ENCODE results near the gene EVI5L. TPM values are rescaled to one million over a fixed set of nuclear protein-coding genes. Genes with fewer than 3 reads are reported as not detected.
A peak's percentile ranks its signal among the peaks of the same experiment; 100 is the strongest.

EVI5L gene
- total RNA-seq, 2 donors from 2014 or later = 3.6 to 4.5 TPM

- Mint-ChIP-seq H3K9me3 (no peaks in the 10 kb centered on the region), H3K36me3 (ENCODE audit: low read depth) (no peaks in the 10 kb centered on the region), H3K4me3 (peak overlapping the region; percentile 91), H3K27me3 (no peaks in the 10 kb centered on the region), H3K4me1 (peaks cover 14% of the 10 kb centered on the region), H3K27ac (no peak overlapping the region)
- ATAC-seq (replicated peaks) = peak; percentile 3
Observed at GRCh38 chr19:7830272-7830771, 304 bp downstream of the EVI5L start.

DNA sequence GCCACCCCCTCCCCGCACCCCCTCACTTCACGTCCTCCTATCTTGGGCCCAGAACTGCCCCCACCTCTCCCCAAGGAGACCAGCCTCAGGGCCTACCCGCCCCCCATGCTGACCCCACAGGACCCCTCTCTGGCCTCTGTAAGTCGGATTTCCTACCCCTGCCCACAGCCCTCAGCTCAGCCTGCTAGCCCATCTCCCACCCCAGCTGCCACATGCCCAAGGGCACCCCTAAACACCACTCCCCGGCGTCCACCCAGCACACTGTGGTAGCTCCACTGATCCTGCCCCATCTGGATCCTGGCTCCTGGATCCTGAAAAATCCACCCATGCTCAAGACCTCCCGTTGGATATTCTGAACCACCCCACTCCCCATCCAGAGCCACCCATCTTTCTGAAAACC lies 805 bp downstream of the EVI5L start:
- H3K27me3 Mint-ChIP-seq = no peaks in the 10 kb centered on the region
- H3K4me3 Mint-ChIP-seq = peak overlapping the region; percentile 75
- H3K9me3 Mint-ChIP-seq = no peaks in the 10 kb centered on the region
- peak overlapping the region; percentile 61 for H3K27ac Mint-ChIP-seq
- no peak for ATAC-seq (replicated peaks)
- peaks cover 14% of the 10 kb centered on the region for H3K4me1 Mint-ChIP-seq
- no peaks in the 10 kb centered on the region for H3K36me3 Mint-ChIP-seq (ENCODE audit: low read depth)

DNA sequence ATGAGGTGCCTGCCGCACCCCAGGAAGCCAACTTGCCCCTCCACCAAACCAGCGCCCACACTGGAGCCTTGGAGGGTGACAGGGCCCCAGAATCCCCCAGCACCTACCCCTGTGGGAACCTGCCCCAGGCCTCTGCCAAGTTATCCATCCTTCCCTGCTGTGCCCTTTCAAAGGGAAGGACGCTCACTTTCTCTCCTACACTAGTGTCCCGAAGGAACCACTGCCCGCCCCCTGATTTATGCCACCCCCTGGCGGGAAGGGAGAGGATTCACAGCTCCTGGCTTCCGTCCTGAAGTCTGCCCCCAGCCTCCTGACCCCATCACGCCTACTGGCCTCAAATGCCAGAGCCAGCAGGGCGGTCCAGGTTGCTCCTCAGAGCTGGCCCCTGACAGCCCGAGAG lies 1.4 kb downstream of the EVI5L start:
- H3K4me3 Mint-ChIP-seq = peak overlapping the region; percentile 75
- no peaks in the 10 kb centered on the region for H3K36me3 Mint-ChIP-seq (ENCODE audit: low read depth)
- no peaks in the 10 kb centered on the region for H3K27me3 Mint-ChIP-seq
- no peak for ATAC-seq (replicated peaks)
- peaks cover 14% of the 10 kb centered on the region for H3K4me1 Mint-ChIP-seq
- H3K27ac Mint-ChIP-seq = peak overlapping the region; percentile 61
- H3K9me3 Mint-ChIP-seq = no peaks in the 10 kb centered on the region

- Mint-ChIP-seq H3K9me3 (no peaks in the 10 kb centered on the region), H3K4me3 (peak overlapping the region; percentile 75)
Observed at GRCh38 chr19:7832009-7832408, 2.0 kb downstream of the EVI5L start.

GRCh38 chr19:7832781-7833180 lies 2.8 kb downstream of the EVI5L start:
- ATAC-seq (replicated peaks) = no peak

More at GRCh38 chr19:7832009-7832408, 2.0 kb downstream of the EVI5L start:
- Mint-ChIP-seq H3K27me3 (no peaks in the 10 kb centered on the region), H3K27ac (no peak overlapping the region), H3K36me3 (ENCODE audit: low read depth) (no peaks in the 10 kb centered on the region), H3K4me1 (peaks cover 14% of the 10 kb centered on the region)
- ATAC-seq (replicated peaks) = no peak

GRCh38 chr19:7833225-7834099 lies 3.4 kb downstream of the EVI5L start:
- no peak for ATAC-seq (replicated peaks)
- Mint-ChIP-seq H3K4me3 (no peak overlapping the region), H3K27me3 (no peaks in the 10 kb centered on the region), H3K36me3 (ENCODE audit: low read depth) (no peaks in the 10 kb centered on the region), H3K27ac (no peak overlapping the region), H3K9me3 (no peaks in the 10 kb centered on the region), H3K4me1 (peaks cover 14% of the 10 kb centered on the region)

More at GRCh38 chr19:7832781-7833180, 2.8 kb downstream of the EVI5L start:
- H3K4me1 Mint-ChIP-seq = peaks cover 14% of the 10 kb centered on the region
- no peaks in the 10 kb centered on the region for H3K36me3 Mint-ChIP-seq (ENCODE audit: low read depth)
- H3K4me3 Mint-ChIP-seq = no peak overlapping the region
- H3K27me3 Mint-ChIP-seq = no peaks in the 10 kb centered on the region
- H3K27ac Mint-ChIP-seq = no peak overlapping the region
- H3K9me3 Mint-ChIP-seq = no peaks in the 10 kb centered on the region

DNA sequence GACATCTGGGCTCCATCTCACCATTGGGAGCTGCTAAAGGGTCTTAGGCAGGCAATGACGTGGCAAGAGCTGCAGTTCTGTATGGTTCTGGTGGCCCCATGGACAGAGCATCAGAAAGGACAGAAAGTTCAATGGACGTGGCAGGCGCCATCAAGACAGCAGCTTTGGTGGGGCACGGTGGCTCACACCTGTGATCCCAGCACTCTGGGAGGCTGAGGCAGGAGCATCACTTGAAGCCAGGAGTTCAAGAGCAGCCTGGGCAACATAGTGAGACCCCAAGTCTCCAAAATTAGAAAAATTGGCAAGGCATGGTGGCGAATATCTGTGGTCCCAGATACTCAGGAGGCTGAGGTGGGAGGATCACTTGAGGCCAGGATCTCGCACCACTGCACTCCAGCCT lies 9.5 kb downstream of the EVI5L start:
- H3K36me3 Mint-ChIP-seq (ENCODE audit: low read depth) = no peaks in the 10 kb centered on the region
- H3K9me3 Mint-ChIP-seq = no peaks in the 10 kb centered on the region
- H3K27me3 Mint-ChIP-seq = no peaks in the 10 kb centered on the region
- H3K27ac Mint-ChIP-seq = no peak overlapping the region
- H3K4me1 Mint-ChIP-seq = no peaks in the 10 kb centered on the region
- no peak overlapping the region for H3K4me3 Mint-ChIP-seq
- no peak for ATAC-seq (replicated peaks)

DNA sequence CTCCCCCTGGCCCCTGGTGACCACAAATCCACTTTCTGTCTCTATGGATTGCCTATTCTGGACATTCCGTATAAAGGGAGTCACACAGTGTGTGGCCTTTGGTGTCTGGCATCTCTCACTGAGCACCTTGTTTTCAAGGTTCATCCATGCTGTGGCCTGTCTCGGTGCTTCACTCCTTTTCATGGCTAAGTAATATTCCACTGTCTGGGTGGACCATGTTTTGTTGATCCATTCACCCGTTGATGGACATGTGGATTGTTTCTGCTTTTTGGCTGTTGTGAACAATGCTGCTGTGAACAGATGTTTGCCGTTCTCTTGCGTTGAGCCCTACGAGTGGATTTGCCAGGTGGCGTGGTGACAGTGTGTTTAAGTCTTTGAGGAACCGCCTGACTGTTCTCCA lies 10.6 kb downstream of the EVI5L start:
- no peaks in the 10 kb centered on the region for H3K9me3 Mint-ChIP-seq
- no peak overlapping the region for H3K4me3 Mint-ChIP-seq
- no peaks in the 10 kb centered on the region for H3K36me3 Mint-ChIP-seq (ENCODE audit: low read depth)
- no peaks in the 10 kb centered on the region for H3K27me3 Mint-ChIP-seq
- no peak overlapping the region for H3K27ac Mint-ChIP-seq
- H3K4me1 Mint-ChIP-seq = no peaks in the 10 kb centered on the region
- ATAC-seq (replicated peaks) = no peak

GRCh38 chr19:7841751-7842660 lies 12.0 kb downstream of the EVI5L start:
- no peak overlapping the region for H3K27ac Mint-ChIP-seq
- H3K36me3 Mint-ChIP-seq (ENCODE audit: low read depth) = no peaks in the 10 kb centered on the region
- no peak overlapping the region for H3K4me3 Mint-ChIP-seq
- no peaks in the 10 kb centered on the region for H3K4me1 Mint-ChIP-seq
- no peak for ATAC-seq (replicated peaks)
- no peaks in the 10 kb centered on the region for H3K9me3 Mint-ChIP-seq
- H3K27me3 Mint-ChIP-seq = no peaks in the 10 kb centered on the region

- H3K9me3 Mint-ChIP-seq = no peaks in the 10 kb centered on the region
- H3K27me3 Mint-ChIP-seq = no peaks in the 10 kb centered on the region
- no peaks in the 10 kb centered on the region for H3K36me3 Mint-ChIP-seq (ENCODE audit: low read depth)
- H3K4me1 Mint-ChIP-seq = no peaks in the 10 kb centered on the region
- H3K27ac Mint-ChIP-seq = no peak overlapping the region
- no peak for ATAC-seq (replicated peaks)
- no peak overlapping the region for H3K4me3 Mint-ChIP-seq
Observed at GRCh38 chr19:7842661-7843294, 12.8 kb downstream of the EVI5L start.

DNA sequence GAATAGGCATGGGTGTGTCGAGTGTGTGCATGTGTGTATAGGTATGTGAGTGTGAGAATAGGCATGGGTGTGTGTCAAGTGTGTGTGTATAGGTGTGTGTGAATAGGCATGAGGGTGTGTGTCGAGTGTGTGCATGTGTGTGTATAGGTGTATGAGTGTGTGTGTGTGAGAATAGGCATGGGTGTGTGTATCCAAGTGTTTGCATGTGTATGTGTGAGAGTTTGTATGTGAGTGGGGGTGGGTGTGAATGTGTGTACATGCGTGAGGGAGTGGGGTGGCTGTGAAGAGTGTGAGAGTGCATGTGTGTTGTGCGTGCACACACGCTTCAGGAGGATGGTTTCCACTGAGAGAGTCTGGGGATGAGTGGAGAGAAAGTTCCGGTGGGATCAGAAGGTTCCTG lies 13.5 kb downstream of the EVI5L start:
- no peaks in the 10 kb centered on the region for H3K36me3 Mint-ChIP-seq (ENCODE audit: low read depth)
- no peak overlapping the region for H3K27ac Mint-ChIP-seq
- no peak overlapping the region for H3K4me3 Mint-ChIP-seq
- H3K4me1 Mint-ChIP-seq = no peaks in the 10 kb centered on the region
- no peak for ATAC-seq (replicated peaks)
- no peaks in the 10 kb centered on the region for H3K9me3 Mint-ChIP-seq
- H3K27me3 Mint-ChIP-seq = no peaks in the 10 kb centered on the region

GRCh38 chr19:7844405-7844804 lies 14.4 kb downstream of the EVI5L start:
- H3K27me3 Mint-ChIP-seq = no peaks in the 10 kb centered on the region
- no peak for ATAC-seq (replicated peaks)
- H3K27ac Mint-ChIP-seq = no peak overlapping the region
- no peaks in the 10 kb centered on the region for H3K36me3 Mint-ChIP-seq (ENCODE audit: low read depth)
- no peak overlapping the region for H3K4me3 Mint-ChIP-seq
- no peaks in the 10 kb centered on the region for H3K9me3 Mint-ChIP-seq
- H3K4me1 Mint-ChIP-seq = no peaks in the 10 kb centered on the region

GRCh38 chr19:7844951-7845350 lies 14.9 kb downstream of the EVI5L start:
- H3K27me3 Mint-ChIP-seq = no peaks in the 10 kb centered on the region
- H3K9me3 Mint-ChIP-seq = no peaks in the 10 kb centered on the region
- H3K36me3 Mint-ChIP-seq (ENCODE audit: low read depth) = no peaks in the 10 kb centered on the region
- H3K4me3 Mint-ChIP-seq = no peak overlapping the region
- H3K27ac Mint-ChIP-seq = no peak overlapping the region
- no peaks in the 10 kb centered on the region for H3K4me1 Mint-ChIP-seq
- ATAC-seq (replicated peaks) = no peak

DNA sequence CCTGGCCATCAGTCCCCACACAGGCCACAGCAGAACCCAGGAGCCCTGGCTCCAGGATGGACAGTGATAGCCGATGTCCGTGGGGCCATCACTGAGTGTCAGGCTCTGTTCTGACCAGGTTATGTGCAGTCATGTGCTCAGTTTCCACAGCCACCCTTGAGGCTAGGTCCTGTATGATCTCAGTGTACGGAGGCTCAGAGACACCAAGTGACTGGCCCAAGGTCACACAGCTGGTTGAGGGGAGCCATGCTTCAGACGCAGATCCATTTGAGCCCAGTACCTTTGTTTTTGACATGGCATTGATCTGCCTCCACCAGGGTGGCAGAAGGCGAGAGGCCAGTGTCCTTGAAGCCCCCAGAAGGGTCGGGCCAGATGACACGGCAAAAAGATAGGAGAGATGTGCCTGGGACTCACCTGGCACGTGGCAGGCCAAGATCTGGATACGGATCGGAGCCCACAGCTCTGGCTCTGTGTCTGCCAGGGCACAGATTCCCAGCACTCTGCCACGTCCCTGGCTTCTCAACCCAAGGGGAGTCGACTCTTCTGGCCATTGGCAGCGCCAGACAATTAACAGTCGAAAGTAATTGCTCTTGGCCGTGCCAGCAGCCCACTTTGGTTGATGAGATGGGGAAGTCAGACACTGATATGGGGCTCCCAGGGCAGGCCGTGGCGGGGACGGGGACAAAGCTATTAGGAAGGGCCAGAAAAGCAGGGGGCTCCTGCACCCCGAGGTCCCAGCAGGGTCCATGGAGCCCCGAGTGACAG lies 15.6 kb downstream of the EVI5L start:
- Mint-ChIP-seq H3K4me1 (no peaks in the 10 kb centered on the region), H3K27ac (no peak overlapping the region), H3K9me3 (no peaks in the 10 kb centered on the region), H3K36me3 (ENCODE audit: low read depth) (no peaks in the 10 kb centered on the region), H3K4me3 (no peak overlapping the region), H3K27me3 (no peaks in the 10 kb centered on the region)
- no peak for ATAC-seq (replicated peaks)
